ENCODE measurements around the gene ACSBG1. TPM values are rescaled to one million over a fixed set of nuclear protein-coding genes. Genes with fewer than 3 reads are reported as not detected.

Gene ACSBG1
- total and polyA plus RNA-seq, 10 of the 15 experiments (the other 5 are each of a cell fraction or from before 2014, with no cell fraction given), result 0.11 to 0.75 (median 0.42) TPM

DNA sequence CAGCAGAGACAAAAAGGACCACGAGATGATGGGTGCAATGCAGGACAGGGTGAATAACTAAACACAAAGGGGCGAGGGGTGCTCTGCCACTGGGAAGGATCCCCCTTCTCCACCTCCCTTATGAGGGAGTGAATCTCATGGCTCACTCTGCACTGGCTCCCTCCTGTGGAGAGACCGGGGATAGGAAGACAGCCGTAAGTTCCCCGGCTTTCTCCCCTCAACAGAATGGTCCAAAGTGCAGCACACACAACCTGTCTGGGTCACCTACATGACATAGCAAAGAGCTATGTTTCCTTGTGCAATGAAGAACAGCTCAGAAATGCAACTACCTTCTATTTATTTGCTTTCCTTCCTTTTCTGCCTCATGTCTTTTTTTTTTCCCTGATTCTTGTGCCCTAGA lies 7.8 kb upstream of the ACSBG1 start:
- no peak for DNase-seq (ENCODE audit: low read depth, low spot score)
- SMC1A ChIA-PET (ENCODE audit: uncharacterized antibody, unreplicated experiment), result interaction anchor here (0.6 to 5.0 kb wide), 7 partner anchors 12 to 278 kb away, joined by 3 to 55 read pairs (median 3); no protein-coding TSS in a partner anchor
- Histone ChIP-seq H3K4me3 (no peak overlapping the region), H2AFZ (ENCODE audit: control insufficient read depth, low read depth, low read length) (no peak overlapping the region), H3K9ac (ENCODE audit: control insufficient read depth, insufficient read depth, low read length) (no peak overlapping the region), H3K27ac (ENCODE audit: control insufficient read depth, insufficient read depth) (no peak overlapping the region), H3K9me3 (replicated peaks; ENCODE audit: control insufficient read depth, insufficient read depth, low read length) (no peaks in the 10 kb centered on the region), H3K36me3 (ENCODE audit: control insufficient read depth in 2 of 2, insufficient read depth in 2 of 2, low read length in 1 of 2) (no peaks in the 10 kb centered on the region), H3K4me2 (ENCODE audit: control insufficient read depth, insufficient read depth) (no peak overlapping the region), H3K27me3 (replicated peaks in 1 of 2; ENCODE audit: control insufficient read depth in 2 of 2, insufficient read depth in 2 of 2, low read length in 1 of 2) (no peaks in the 10 kb centered on the region), H4K20me1 (ENCODE audit: control insufficient read depth, insufficient read depth) (no peaks in the 10 kb centered on the region), H3K79me2 (ENCODE audit: control insufficient read depth, insufficient read depth, low read length) (no peaks in the 10 kb centered on the region), H3K4me1 (ENCODE audit: control insufficient read depth, insufficient read depth, low read length) (no peaks in the 10 kb centered on the region)
- CTCF ChIA-PET, result interaction anchor here (1.0 to 5.5 kb wide), 17 partner anchors 17 to 332 kb away, joined by 3 to 164 read pairs (median 15); partner anchors contain the start of gene CIB2
- WGBS (ENCODE audit: insufficient coverage, insufficient replicate concordance, low lambda C conversion rate, missing lambda C conversion rate), result 34% methylated on average over 5 of the region's 5 CpGs
- in situ Hi-C loops (cut with MboI) (loop anchor here (5.0 kb wide), 2 partner anchors 130 to 285 kb away; no protein-coding TSS in a partner anchor), intact Hi-C loops (cut with micrococcal nuclease; ENCODE audit: unreplicated experiment) (no loop called here)
- ATAC-seq, result peak; percentile 46
- TF ChIP-seq CTCF (IDR thresholded peaks at IDR 0.05 in 2 of 3, conservative IDR thresholded peaks at IDR 0.05 in 1 of 3; ENCODE audit: control insufficient read depth in 2 of 3, extremely low read depth in 1 of 3, insufficient read depth in 1 of 3, low read depth in 3 of 3, low read length in 3 of 3) (peak; percentile 24 to 43 (median 42); a peak in 5 of 6 replicates), SMC3 (IDR thresholded peaks at IDR 0.05; ENCODE audit: borderline replicate concordance, low read length) (peak; percentile 24; the same call in 1 of the 2 replicates), EP300 (IDR thresholded peaks at IDR 0.05; ENCODE audit: borderline replicate concordance in 1 of 2, control insufficient read depth in 1 of 2, low read depth in 2 of 2, low read length in 2 of 2) (no peak), ZNF207 (IDR thresholded peaks at IDR 0.05; ENCODE audit: borderline replicate concordance) (no peak), JUNB (IDR thresholded peaks at IDR 0.05) (no peak), RUNX3 (IDR thresholded peaks at IDR 0.05; ENCODE audit: low read length) (no peak)
- TF ChIP-seq, protein P1, sequence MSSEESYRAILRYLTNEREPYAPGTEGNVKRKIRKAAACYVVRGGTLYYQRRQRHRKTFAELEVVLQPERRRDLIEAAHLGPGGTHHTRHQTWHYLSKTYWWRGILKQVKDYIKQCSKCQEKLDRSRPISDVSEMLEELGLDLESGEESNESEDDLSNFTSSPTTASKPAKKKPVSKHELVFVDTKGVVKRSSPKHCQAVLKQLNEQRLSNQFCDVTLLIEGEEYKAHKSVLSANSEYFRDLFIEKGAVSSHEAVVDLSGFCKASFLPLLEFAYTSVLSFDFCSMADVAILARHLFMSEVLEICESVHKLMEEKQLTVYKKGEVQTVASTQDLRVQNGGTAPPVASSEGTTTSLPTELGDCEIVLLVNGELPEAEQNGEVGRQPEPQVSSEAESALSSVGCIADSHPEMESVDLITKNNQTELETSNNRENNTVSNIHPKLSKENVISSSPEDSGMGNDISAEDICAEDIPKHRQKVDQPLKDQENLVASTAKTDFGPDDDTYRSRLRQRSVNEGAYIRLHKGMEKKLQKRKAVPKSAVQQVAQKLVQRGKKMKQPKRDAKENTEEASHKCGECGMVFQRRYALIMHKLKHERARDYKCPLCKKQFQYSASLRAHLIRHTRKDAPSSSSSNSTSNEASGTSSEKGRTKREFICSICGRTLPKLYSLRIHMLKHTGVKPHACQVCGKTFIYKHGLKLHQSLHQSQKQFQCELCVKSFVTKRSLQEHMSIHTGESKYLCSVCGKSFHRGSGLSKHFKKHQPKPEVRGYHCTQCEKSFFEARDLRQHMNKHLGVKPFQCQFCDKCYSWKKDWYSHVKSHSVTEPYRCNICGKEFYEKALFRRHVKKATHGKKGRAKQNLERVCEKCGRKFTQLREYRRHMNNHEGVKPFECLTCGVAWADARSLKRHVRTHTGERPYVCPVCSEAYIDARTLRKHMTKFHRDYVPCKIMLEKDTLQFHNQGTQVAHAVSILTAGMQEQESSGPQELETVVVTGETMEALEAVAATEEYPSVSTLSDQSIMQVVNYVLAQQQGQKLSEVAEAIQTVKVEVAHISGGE (CRISPR knock-in tag; IDR thresholded peaks at IDR 0.05), result no peak
- TF ChIP-seq, protein P2, sequence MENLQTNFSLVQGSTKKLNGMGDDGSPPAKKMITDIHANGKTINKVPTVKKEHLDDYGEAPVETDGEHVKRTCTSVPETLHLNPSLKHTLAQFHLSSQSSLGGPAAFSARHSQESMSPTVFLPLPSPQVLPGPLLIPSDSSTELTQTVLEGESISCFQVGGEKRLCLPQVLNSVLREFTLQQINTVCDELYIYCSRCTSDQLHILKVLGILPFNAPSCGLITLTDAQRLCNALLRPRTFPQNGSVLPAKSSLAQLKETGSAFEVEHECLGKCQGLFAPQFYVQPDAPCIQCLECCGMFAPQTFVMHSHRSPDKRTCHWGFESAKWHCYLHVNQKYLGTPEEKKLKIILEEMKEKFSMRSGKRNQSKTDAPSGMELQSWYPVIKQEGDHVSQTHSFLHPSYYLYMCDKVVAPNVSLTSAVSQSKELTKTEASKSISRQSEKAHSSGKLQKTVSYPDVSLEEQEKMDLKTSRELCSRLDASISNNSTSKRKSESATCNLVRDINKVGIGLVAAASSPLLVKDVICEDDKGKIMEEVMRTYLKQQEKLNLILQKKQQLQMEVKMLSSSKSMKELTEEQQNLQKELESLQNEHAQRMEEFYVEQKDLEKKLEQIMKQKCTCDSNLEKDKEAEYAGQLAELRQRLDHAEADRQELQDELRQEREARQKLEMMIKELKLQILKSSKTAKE (IDR thresholded peaks at IDR 0.05; ENCODE audit: low read depth, poor library complexity, severe bottlenecking), result no peak
- FAIRE-seq, result no peak
- RAD21 ChIA-PET (ENCODE audit: unreplicated experiment), result interaction anchor here (0.7 to 4.0 kb wide), 7 partner anchors 14 to 134 kb away, joined by 3 to 44 read pairs (median 10); no protein-coding TSS in a partner anchor
- POLR2A ChIA-PET, result no interaction called here
- BruUV-seq (replicated peaks), result no TSS peak

Measured in GM12878 (cell line).